ENCODE measurements around the gene UBALD1.

Gene UBALD1

GRCh38 chr16:4614571-4615383 is at the start of gene UBALD1:
Gene UBALD1, minus strand, starts transcription at chr16:4614888. Its CDS starts 91 bp downstream, at chr16:4614797.
- peak in 55 of 58 donors; percentile 14 to 85 (median 71) for DNase-seq

GRCh38 chr16:4663777-4664465 is 49.2 kb upstream of the UBALD1 start:
- peak in 35 of 58 donors; percentile 6 to 55 (median 30) for DNase-seq

- DNase-seq: no peak
Measured at GRCh38 chr16:4663465-4663776, 48.7 kb upstream of the UBALD1 start.

- peak in 35 of 58 donors; percentile 13 to 62 (median 37) for DNase-seq
Measured at GRCh38 chr16:4661661-4662060, 47.0 kb upstream of the UBALD1 start.

DNA sequence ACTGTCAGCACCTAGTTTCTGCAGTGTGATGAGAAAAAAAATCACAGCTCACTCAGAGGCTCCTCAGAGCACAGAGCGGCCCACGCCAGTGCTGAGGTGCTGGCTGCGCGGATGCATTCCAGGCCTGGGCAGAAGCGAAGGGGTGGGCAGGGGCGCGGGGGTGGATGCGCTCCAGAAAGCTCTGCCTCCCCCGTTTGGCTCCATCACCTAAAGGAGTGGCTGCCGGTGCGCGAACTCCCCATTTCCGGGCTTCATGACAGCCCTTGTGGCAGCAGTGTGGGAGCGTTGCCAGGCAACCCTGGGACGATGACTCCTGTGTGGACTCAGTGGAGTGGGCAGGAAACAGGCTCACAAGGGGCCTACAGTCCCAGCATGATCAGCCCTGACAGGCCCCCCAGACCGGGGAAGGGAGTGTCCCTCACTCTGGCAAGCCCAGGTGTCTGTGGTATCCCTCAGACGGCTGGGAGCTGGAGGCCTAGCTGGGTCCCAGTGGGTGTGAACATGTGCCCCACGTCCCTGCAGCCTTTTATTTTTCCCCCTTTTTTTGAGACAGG is 45.8 kb upstream of the UBALD1 start:
- peak in 44 of 58 donors; percentile 14 to 80 (median 58) for DNase-seq

- DNase-seq: no peak
Measured at GRCh38 chr16:4659363-4660353, 45.0 kb upstream of the UBALD1 start.

DNA sequence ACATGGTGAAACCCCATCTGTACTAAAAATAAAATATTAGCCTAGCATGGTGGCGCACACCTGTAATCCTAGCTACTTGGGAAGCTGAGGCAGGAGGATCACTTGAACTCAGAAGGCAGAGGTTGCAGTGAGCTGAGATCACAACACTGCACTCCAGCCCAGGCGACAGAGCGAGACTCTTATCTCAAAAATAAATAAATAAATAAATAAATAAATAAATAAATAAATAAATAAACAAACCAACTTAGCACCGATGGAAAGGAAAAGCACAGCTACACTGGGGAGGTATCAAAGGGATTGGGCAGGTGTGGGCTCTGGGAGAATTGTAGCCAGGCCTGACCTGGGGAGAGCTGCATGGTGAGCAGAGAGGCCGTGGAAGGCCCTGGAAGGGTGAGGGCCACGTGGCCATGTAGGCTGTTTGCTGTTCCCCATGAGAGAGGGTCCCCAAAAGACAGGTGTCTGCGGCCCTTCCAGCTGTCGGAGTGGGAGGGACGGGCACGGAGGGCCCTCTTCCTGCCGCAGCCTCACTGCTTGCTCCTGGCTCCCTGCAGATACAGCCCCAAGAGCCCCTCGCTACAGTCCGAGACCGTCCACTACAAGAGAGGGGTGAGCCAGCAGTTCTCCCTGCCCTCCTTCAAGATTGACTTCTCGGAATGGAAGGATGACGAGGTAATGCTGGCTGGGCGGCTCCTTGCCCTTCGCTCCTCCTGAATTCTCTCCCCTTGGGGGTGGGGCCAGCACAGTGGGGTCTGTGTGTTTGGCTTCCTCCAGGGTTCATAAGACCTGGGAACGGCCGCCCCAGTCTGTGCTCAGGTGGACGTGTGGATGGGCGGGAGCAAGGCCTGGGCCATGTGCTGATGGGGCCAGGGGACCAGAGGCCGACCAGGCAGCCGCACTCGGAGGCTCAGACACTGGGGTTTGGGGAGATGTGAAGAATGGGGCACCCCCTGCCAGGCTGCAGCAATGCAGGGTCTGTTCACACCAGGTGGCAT is 42.3 kb upstream of the UBALD1 start:
- DNase-seq: no peak

DNA sequence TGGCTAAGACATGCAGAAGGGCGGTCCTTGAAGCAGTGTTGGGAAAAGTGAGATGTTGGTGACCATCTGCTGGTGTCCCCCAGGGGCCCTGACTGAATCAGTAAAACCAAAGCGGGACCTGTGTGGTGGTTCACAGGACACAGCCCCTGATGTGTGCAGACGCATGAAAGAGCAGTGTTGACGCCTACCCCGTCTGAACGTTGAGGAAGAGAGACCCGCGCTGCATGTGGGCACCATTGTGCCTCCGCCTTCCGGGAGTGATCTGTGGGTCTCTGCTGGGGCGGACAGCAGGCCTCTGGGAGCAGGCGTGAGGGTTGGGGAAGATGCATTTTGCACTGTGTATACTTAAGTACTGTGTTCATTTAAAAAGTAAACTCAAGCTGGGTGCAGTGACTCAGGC is 41.5 kb upstream of the UBALD1 start:
- no peak for DNase-seq

GRCh38 chr16:4655801-4656200 is 41.1 kb upstream of the UBALD1 start:
- no peak for DNase-seq

- DNase-seq: no peak
Measured at GRCh38 chr16:4654964-4655590, 40.4 kb upstream of the UBALD1 start.

DNA sequence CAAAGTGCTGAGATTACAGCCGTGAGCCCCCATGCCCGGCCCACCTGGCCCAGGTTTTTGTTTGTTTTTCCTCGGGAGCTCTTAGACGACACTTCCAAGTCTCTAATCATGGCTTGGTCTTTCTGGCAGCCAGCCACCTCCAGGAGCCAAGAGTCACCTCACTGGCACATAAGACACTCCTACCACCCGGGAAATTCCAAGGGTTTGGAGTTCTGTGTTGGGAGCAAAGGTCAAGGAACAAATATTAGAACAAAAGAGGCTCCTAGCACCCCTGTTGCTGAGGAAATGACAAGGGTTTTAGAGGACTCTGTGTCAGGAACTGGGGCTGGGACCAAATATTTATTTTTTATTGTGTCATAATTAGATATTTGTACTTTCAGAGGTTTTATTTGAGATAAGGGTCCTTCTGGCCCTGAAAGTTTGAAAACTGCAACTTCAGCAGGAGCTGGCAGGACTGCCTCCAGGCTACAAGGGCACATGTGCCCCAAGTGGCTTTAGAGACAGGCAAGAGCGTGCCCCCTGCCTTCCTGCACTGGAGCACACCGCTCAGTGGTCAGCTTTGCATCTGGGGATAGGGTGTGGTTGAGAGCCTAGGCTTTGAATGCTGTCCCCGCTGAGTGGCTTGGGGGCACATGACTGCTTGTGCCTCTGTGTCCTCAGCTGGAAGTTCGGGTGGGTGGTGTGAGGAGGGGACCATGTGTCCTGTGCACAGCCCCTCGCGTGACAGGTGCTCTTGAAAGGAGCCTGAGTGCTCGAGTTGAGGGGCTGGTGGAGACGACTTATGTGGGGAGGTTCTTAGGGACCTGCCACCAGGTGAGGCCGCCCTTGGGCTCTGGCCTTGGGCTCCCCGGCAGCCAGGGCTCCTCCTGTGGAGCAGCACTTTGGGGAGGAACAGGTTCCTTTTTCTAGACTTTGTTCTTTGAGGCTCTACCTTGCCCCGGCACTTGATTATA is 39.6 kb upstream of the UBALD1 start:
- no peak for DNase-seq

DNA sequence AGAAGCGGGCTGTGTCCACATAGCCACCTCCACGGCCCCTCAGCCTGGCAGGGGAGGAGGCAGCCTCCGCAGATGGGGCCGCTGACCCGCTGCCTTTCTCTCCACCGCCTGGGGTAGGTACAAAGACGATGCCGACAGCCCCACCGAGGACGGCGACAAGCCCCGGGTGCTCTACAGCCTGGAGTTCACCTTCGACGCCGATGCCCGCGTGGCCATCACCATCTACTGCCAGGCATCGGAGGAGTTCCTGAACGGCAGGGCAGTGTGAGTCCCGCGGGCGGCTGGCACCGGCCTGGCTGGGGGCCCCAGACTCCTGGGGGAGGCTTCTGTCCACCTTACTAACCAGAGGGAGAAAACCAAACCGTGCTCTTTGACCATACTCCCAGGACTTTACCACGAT is 37.9 kb upstream of the UBALD1 start:
- no peak for DNase-seq

GRCh38 chr16:4651827-4652226 is 37.1 kb upstream of the UBALD1 start:
- DNase-seq: no peak

DNA sequence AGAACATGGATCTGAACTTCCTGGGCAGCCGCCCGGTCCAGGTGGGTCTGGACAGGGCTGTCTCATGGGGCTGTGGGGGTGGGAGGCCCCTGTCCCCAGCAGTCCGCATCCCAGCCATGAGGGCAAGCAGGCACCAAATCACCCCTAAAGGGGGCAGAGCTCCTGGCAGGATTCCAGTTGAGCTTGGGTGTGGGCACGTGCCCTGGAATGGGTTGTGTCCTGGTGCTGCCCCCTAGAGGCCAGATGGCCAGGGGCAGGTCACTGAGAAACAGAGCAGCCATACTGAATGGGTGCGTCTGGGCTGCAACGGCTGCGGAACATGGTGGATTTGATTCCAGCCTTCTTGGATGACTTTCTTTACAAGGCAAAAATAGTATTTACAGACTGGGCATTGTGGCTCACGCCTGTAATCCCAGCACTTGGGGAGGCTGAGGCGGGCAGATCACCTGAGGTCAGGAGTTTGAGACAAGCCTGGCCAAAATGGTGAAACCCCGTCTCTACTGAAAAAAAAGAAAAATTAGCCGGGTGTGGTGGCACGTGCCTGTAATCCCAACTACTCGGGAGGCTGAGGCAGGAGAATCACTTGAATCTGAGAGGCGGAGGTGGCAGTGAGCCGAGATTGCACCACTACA is 35.9 kb upstream of the UBALD1 start:
- DNase-seq: peak in 4 of 58 donors; percentile 9 to 41 (median 16)

GRCh38 chr16:4649744-4650442 is 35.2 kb upstream of the UBALD1 start:
- no peak for DNase-seq

DNA sequence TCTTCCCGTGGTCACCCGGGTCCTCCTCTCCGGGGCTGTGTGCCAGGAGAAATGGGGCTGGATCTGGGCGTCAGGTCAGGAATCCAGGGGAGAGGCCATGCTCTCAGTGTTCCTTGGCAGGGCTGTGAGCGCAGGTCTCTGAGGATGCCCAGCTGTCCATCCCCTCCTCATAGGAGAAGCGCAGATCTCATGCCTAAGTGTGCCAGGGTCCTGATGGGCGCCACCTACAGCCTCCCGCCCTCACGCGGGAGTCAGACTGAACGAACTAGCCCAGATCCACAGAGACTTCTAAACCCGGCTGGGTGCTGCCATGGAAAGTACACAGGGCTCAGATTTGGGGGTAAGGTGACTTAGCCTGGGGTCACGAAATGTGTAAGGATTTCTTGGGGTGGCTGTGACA is 34.2 kb upstream of the UBALD1 start:
- no peak for DNase-seq

- no peak for DNase-seq
Measured at GRCh38 chr16:4647644-4647980, 32.9 kb upstream of the UBALD1 start.
